Putamen (tissue), 1 donor: ENCODE results near the gene ZBTB7A.
"Not testable (repeated sequence)": the region's sequence is repeated elsewhere in the genome, so short reads cannot be mapped to it uniquely, and the experiment has no call there.

ENCODE experiments used
- DNase-seq: peaks from one replicate; pipeline ENCODE4 v3.0.0-alpha.2; 2016; ENCODE audit warnings: low spot score

The ZBTB7A gene

DNA sequence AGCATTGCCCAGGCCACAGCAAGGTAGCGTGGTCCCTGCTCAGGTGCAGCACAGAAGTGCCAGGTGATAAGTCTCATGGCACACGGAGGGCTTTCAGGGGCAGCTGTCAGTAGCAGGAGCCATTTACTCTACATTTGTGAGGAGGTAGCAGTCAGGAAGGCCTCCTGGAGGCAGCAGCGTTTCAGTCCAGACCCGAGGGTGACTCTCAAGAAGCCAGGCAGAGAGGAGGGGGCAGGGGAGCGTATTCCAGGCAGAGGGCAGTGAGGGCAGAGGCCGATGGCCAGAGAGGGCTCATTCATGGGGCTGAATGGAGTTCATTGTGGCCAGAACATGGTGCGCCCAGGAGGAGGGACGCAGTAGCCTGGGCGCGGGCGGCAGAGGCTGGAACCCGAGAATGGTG, 50.2 kb downstream of the ZBTB7A start:
- DNase-seq: peak; percentile 91

DNA sequence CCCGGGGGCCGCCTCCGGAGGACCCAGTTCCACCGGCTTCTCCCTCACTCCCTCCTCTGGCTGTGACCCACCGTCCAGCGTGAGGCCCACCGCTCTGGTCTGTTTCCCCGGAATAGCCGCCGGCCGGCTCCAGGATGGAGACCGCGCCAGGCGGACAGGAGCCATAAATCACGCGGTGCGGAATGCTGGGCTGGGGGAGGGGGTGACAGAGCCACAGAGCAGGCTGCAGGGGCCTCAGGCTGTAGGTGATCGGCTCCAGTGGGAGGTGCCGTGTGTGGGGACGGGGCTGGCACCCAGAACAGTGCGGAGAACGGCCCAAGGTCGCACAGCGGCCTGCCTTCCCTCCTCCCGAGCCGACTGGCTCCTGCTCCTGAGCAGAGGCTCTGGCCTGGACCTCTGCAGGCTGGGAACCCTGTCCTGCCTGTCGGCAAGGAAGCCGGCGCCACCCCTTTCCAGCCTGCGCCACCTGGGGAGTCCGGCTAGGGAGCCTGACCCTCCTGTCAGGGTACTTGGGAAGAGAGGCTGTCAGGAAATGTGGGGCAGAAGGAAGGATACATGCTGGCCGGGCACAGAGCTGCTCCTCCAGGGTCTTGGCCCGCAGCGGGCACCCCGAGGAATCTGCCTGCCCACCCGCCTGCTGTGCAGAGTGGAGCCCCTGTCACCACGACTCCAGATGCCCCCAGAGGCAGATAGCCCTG, 50.8 kb downstream of the ZBTB7A start:
- no peak for DNase-seq

DNA sequence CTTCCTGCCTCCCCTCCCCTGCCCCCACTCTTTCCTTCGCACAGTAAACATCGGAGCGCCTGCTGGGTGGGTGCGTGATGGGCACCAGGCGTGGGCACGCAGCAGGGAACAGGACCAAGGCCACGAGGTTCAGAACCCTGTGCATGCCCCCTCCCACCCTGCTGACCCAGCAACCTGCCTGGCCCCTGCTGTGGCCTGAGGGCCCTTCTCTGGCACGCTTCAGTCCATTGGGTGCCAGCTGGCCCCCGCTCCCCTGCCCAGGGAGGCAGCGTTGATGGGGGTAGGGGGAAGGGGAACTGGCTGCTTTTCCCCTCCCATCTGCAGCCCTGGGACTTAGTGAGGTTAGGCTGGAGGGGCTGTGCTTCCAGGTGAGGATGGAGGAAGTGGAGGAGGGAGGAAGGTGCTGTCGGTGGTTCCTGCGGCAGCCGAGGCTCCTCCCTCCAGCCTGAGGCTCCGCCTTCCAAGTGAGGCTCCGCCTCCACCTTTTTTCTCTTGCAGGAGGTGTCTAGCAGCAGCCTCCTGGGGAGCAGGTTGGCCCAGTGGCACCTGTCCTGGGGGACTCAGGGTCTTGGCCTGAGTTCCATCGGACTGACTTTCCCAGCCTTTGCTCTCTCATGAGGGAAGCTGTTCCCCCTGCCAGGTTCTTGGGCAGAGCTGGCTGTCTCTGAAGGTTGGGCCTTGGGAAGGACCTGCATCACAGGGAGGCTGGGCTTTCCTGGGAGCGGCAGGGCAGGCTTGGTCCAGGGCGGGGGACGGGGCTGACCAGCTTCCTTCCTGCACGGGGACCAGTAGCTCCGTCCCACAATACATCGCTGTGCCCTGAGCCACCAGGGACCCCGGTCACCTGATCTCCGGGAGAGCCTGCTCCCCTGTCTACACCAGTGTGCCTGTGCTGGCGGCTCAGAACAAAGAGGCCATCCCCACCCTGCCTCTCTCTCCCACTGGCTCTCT, 51.9 kb downstream of the ZBTB7A start:
- DNase-seq: no peak

DNA sequence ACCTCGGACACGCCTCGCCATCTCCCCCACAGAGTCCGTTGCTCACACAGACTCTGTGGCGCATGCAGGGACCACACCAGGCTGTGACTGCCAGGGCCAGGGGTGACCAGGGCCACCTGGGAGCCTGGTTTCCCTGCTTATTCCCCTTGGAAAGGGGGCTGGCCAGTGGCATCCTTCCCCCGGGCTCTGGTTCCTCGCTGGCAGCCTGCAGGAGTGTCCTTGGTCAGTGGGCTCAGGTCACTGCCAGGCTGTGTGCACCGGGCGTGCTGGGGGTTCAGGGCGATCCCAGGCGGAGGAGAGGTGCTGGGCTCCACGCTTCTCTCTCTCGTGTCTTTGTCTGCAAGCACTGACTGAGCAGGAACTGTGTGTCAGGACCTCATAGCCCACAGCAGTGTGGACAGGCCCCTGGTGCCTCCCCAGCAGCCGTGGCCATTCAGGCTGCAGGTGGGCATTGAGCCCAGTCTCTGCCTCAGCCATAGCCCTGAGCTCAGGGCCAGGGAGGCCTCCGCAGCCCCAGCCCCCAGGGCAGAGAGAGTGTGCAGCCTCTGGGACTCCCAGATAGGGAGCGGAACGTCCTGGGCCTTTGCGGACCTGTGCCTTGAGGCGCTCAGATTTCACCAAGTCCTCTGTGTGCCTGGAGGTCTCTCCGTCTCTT, 52.7 kb downstream of the ZBTB7A start:
- DNase-seq: no peak

DNA sequence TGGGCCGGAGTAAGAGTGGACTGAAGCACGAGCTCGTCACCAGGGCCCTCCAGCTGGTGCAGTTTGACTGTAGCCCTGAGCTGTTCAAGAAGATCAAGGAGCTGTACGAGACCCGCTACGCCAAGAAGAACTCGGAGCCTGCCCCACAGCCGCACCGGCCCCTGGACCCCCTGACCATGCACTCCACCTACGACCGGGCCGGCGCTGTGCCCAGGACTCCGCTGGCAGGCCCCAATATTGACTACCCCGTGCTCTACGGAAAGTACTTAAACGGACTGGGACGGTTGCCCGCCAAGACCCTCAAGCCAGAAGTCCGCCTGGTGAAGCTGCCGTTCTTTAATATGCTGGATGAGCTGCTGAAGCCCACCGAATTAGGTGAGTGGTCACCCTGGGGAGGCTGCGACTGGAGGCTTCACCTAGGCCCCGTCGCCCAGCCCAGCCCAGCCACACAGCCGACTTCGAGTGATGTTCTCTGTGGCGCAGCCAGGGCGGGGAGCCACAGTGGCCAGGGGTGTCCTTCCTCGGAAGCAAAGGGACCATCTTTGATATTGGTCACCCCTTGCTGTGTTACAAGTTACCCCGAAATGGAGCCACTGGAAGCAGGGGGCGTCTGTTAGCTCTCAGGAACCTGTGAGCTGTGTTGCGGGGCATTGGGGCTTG, 53.6 kb downstream of the ZBTB7A start:
- DNase-seq: no peak

DNA sequence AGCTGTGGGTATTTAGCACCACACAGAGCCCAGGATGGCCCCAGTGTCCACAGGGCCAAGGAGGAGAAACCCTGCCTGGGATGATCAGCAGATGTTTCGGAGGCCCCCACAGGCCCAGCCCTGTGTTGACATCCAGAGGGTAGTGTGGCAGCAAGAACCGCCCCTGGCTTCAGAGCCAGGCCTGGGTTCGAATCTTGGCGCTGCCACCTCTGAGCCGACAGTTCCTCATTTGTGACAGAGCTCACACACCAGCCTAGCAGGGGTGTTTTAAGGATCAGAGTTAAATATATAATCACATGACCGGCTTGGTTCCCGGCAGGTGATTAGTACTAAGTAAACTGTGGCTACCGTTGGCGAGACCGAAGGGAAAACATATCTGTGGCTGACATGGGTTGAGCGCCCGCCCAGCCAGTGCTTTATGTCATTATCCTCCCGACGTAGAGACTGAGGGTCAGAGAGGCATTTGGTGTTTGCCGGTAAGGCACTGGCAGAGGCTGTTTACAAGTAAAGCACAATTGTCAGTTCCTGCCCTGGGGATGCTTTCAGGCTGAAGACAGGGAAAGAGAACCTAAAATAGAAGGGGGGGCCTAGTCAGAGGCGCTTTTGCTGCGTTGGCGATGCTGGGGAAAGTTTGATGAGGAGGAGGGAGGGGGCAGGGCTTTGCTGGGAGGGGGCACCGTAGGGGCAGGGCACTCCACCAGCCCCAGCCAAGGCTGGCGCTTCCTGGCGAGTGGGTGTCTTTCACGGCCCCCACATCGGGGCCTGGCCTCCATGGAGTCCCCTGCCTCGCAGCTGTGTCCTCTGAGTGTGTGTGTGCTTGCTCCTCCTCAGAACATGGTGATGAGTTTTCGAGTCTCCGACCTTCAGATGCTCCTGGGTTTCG, 54.4 kb downstream of the ZBTB7A start:
- no peak for DNase-seq

DNA sequence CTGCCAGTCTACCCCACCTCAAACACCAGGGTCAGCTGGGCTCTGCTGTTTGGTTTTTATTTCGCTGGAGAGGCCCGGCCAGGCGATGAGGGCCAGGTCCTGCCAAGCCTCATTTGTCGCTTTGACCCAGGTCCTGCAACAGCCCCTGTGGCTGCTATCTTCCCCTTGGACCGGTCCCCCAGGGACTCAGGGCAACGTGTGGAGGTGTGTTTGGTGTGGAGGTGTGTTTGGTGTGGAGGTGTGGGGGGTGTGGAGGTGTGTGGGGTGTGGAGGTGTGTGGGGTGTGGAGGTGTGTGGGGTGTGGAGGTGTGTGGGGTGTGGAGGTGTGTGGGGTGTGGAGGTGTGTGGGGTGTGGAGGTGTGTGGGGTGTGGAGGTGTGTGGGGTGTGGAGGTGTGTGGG, 55.3 kb downstream of the ZBTB7A start:
- DNase-seq: not testable (repeated sequence)

DNA sequence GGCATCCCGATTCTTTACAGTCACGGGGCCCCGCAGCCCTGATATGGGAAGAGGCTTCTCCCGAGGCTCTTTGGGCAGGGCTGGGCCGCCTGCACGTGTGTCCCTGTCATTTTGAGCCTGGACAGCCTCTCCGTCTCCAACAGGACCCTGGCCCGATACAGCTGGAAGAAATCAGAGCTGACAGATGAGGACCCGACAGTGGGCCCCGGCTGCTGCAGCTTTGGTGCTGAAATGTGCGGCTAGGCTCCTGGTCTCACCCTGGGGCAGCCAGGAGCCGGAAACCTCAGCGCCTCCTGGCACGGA, 55.9 kb downstream of the ZBTB7A start:
- no peak for DNase-seq

DNA sequence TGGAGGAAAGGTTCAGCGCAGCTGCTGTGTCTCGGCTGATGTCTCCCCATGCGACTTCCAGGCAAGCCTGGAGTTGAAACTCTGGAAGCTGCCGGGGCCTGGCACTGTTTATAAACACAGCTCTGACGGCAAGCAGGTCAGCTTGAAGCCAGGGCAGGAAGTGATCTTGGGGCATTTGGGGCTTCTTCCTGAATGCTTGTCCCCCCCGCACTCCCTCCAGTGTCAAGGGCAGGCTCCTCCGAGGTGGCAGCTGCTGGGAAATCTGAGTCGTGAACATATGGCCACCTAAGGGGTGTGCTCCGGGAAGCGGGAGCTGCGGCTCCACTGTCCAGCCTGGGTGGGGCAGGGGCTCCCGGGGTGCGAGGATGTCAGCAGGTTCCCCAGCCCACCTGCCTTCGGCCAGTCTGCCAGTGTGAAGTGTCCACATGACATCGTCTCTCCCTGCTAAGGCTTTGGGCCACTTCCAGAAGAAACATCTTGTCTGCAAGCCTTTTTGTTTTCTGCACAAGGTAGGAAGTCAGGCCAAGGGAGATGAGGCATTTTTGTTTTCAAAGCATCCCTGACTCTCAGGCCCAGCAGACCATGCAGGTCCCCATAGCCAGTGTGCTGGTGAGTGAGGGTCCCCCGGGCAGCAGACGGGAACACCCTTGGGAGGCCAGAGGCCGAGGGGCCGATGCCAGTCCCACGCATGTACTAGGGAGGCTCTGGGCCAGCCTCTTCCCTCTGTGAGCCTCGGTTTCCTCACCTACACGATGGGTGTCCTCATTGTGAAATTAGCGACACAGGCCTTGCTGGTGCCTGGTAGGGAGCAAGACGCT, 56.5 kb downstream of the ZBTB7A start:
- DNase-seq: no peak

DNA sequence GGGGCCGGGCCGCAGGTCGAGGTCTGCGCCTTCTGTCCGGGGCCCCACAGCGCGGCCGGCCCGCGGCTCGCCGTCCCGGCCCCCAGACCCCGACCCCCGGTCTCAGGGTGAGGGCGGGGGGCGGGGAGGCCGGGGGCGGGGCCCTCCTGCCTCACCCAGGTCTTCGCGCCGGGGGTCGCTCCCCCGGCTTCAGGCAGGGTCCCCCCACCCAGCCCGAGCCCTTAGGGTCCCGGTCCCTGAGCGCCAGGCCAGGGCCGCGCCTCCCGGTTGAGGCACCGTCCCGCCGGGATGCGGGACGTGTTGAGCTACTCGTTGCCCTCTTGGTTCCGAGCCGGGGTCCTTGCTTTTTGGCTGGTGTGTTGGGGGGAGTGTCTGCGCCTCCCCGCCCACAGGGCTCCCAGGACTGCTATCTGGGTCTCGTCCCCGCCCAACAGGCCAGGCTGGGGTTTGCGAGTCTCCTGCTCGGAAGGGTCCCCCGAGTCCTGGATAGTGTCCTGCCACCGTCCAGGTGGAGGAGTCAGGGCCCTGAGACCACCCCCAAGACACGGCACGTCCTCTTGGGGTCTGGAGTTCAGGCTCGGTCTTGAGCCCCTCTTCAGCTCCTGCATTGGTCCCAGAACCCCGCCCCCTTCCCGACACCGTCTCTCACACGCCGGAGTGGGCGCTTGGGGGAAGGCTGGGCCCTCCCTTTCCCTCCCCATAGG, 58.7 kb downstream of the ZBTB7A start:
- no peak for DNase-seq

DNA sequence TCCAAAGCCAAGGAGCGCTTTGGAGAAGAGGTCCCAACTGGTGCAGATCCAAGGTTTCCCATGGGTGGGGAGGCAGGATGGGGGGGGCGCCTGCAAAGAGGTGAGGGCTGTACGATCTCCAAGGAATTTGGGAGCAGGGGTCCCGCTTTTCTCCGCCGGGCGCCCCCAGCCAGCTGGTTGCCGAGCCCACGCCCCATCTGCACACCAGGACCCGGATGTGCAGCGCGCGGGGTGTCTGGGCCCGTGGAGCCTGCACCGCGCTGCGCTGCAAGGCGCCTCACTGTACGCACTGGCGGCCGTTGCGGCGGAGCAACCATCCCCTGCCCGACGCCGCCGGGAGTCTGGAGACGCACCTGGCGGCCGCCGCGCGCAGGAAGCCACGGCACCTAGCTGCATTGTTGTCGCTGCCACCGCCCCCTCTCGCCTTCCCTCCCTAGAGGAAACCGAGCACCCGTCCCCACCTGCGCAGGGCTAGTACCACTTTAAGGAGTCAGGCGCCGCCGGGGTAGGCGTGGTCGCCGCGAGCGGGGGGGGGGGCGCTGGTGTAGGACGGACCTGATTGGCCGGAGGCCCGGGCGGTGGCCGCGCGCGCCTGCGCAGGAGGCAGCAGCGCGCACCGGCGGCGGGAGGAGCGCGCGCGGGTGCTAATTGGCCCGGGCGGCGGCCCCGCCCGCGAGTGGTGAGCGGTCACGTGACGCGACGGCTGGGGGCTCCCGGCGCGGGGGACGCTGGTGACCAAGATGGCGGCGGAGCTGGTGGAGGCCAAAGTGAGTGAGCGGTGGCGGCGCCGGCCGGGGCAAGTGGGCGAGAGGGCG, 59.5 kb downstream of the ZBTB7A start, which contains the start of gene PIAS4:
TSS of gene PIAS4 (plus strand) at position 716 of the 815 bp plus-strand sequence. CDS start at position 741, 25 bp downstream.
- peak; percentile 96 for DNase-seq

DNA sequence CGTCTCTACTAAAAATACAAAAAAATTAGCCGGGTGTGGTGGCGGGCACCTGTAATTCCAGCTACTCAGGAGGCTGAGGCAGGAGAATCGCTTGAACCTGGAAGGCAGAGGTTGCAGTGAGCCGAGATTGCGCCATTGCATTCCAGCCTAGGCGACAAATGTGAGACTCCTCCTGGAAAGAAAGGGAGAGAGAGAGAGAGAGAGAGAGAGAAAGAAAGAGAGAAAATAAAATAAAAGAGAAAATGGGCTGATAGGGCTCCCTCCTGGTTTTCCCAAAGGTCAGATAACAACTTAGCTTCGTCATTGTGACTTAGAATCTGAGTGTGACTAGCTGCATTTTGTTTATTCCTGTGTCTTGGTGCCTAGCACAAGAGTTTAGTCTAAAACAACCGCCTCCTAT, 61.3 kb downstream of the ZBTB7A start:
- not testable (repeated sequence) for DNase-seq

DNA sequence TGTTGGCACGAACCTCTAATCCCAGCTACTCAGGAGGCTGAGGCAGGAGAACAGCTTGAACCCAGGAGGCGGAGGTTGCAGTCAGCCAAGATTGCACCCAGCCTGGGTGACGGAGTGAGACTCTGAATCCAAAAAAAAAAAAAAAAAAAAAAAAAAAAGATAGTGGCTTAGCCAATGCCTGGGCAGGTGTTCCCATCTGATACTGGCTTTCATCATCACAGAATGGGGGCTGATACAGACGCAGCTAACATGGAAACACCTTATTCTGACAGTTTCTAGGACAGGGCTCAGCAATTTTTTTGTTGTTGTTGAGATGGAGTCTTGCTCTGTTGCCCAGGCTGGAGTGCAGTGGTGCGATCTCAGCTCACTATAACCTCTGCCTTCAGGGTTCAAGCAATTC, 65.9 kb downstream of the ZBTB7A start:
- not testable (repeated sequence) for DNase-seq

DNA sequence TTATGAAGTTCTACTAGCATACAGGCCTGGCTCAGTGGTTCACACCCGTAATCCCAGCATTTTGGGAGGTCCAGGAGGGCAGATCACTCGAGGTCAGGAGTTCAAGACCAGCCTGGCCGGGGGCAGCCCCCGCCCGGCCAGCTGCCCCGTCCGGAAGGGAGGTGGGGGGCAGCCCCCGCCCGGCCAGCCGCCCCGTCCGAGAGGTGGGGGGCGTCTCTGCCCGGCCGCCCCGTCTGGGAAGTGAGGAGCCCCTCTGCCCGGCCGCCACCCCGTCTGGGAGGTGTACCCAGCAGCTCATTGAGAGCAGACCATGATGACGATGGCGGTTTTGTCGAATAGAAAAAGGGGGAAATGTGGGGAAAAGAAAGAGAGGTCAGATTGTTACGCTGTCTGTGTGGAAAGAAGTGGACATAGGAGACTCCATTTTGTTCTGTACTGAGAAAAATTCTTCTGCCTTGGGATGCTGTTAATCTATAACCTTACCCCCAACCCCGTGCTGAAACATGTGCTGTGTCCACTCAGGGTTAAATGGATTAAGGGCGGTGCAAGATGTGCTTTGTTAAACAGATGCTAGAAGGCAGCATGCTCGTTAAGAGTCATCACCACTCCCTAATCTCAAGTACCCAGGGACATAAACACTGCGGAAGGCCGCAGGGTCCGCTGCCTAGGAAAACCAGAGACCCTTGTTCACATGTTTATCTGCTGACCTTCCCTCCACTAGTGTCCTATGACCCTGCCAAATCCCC, 67.9 kb downstream of the ZBTB7A start:
- not testable (repeated sequence) for DNase-seq

DNA sequence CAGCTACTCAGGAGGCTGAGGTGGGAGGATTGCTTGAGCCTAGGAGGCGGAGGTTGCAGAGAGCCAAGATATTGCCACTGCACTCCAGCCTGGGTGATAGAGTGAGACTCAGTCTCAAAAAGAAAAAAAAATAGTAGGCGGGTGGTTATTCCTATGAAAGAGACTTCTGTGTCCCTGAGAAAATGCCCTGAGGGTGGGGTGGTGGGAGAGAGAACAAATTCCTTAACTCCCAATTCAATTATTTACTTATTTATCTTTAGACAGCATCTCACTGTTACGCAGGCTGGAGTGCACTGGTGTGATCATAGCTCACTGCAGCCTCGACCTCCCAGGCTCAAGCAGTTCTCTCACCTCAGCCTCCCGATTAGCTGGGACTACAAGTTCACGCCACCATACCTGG, 71.1 kb downstream of the ZBTB7A start:
- no peak for DNase-seq
